HG03432 (cell line): ENCODE results near the gene SH3TC2.

ENCODE experiments used
- ATAC-seq: cut with Tn5 transposase; IDR thresholded peaks from one replicate; pipeline ENCODE4 v1.9.1; 2021; ENCODE audit warnings: mild to moderate bottlenecking, moderate library complexity; ENCODE audit not compliant: unreplicated experiment

The SH3TC2 gene

GRCh38 chr5:149061341-149061740, 1.5 kb downstream of the SH3TC2 start:
- no peak for ATAC-seq

- no peak for ATAC-seq
Observed at GRCh38 chr5:149060325-149060724, 2.5 kb downstream of the SH3TC2 start.

GRCh38 chr5:149056616-149057165, 6.2 kb downstream of the SH3TC2 start:
- no peak for ATAC-seq

- ATAC-seq: no peak
Observed at GRCh38 chr5:149054416-149054815, 8.4 kb downstream of the SH3TC2 start.

GRCh38 chr5:149053072-149053695, 9.7 kb downstream of the SH3TC2 start:
- ATAC-seq: no peak

- no peak for ATAC-seq
Observed at GRCh38 chr5:149049371-149049781, 13.5 kb downstream of the SH3TC2 start.

GRCh38 chr5:149048811-149049210, 14.1 kb downstream of the SH3TC2 start:
- ATAC-seq: no peak

GRCh38 chr5:149047462-149047861, 15.4 kb downstream of the SH3TC2 start:
- ATAC-seq: no peak

GRCh38 chr5:149046196-149046829, 16.5 kb downstream of the SH3TC2 start:
- ATAC-seq: no peak

GRCh38 chr5:149045089-149045460, 17.8 kb downstream of the SH3TC2 start:
- no peak for ATAC-seq

GRCh38 chr5:149044453-149045088, 18.3 kb downstream of the SH3TC2 start:
- ATAC-seq: no peak

GRCh38 chr5:149043641-149044040, 19.2 kb downstream of the SH3TC2 start:
- no peak for ATAC-seq

- no peak for ATAC-seq
Observed at GRCh38 chr5:149042865-149043264, 20.0 kb downstream of the SH3TC2 start.

GRCh38 chr5:149041242-149041641, 21.6 kb downstream of the SH3TC2 start:
- no peak for ATAC-seq

- no peak for ATAC-seq
Observed at GRCh38 chr5:149040421-149040820, 22.4 kb downstream of the SH3TC2 start.

GRCh38 chr5:149039506-149039905, 23.4 kb downstream of the SH3TC2 start:
- no peak for ATAC-seq

- no peak for ATAC-seq
Observed at GRCh38 chr5:149038336-149039080, 24.4 kb downstream of the SH3TC2 start.

GRCh38 chr5:149037817-149038216, 25.0 kb downstream of the SH3TC2 start:
- peak; percentile 53 for ATAC-seq

GRCh38 chr5:149036970-149037369, 25.9 kb downstream of the SH3TC2 start:
- ATAC-seq: no peak

- no peak for ATAC-seq
Observed at GRCh38 chr5:149036168-149036567, 26.7 kb downstream of the SH3TC2 start.

GRCh38 chr5:149035372-149035790, 27.5 kb downstream of the SH3TC2 start:
- ATAC-seq: peak; percentile 89
